ENCODE measurements around the gene SLC12A5.
A peak's percentile ranks its signal among the peaks of the same experiment; 100 is the strongest.

The SLC12A5 gene

GRCh38 chr20:46049815-46050214 lies 20.8 kb downstream of the SLC12A5 start:
- Histone ChIP-seq H3K27me3 (ENCODE audit: control insufficient read depth, insufficient read depth, low read length) (peaks cover 53% of the 10 kb centered on the region), H3K9me3 (replicated peaks; ENCODE audit: low read length) (no peaks in the 10 kb centered on the region), H3K4me2 (ENCODE audit: low read length) (no peak overlapping the region), H3K9ac (ENCODE audit: low read depth, low read length) (no peak overlapping the region), H3K4me3 (ENCODE audit: low read length) (no peak overlapping the region), H3K4me1 (ENCODE audit: control insufficient read depth, insufficient read depth, low read length) (no peaks in the 10 kb centered on the region), H3K36me3 (ENCODE audit: insufficient read depth, low read length) (no peaks in the 10 kb centered on the region)

- H3K27me3 ChIP-seq (ENCODE audit: control insufficient read depth, insufficient read depth, low read length): peaks cover 57% of the 10 kb centered on the region
Measured at GRCh38 chr20:46050444-46050843, 21.4 kb downstream of the SLC12A5 start.

GRCh38 chr20:46050885-46051284 lies 21.9 kb downstream of the SLC12A5 start:
- H3K9ac ChIP-seq (ENCODE audit: low read depth, low read length): no peak overlapping the region
- H3K4me1 ChIP-seq (ENCODE audit: control insufficient read depth, insufficient read depth, low read length): no peaks in the 10 kb centered on the region
- no peak overlapping the region for H3K4me3 ChIP-seq (ENCODE audit: low read length)
- H3K27me3 ChIP-seq (ENCODE audit: control insufficient read depth, insufficient read depth, low read length): peaks cover 54% of the 10 kb centered on the region
- H3K4me2 ChIP-seq (ENCODE audit: low read length): no peak overlapping the region
- H3K36me3 ChIP-seq (ENCODE audit: insufficient read depth, low read length): no peaks in the 10 kb centered on the region
- no peaks in the 10 kb centered on the region for H3K9me3 ChIP-seq (replicated peaks; ENCODE audit: low read length)

More at GRCh38 chr20:46050444-46050843, 21.4 kb downstream of the SLC12A5 start:
- H3K9me3 ChIP-seq (replicated peaks; ENCODE audit: low read length): no peaks in the 10 kb centered on the region
- no peak overlapping the region for H3K4me2 ChIP-seq (ENCODE audit: low read length)
- H3K9ac ChIP-seq (ENCODE audit: low read depth, low read length): no peak overlapping the region
- no peak overlapping the region for H3K4me3 ChIP-seq (ENCODE audit: low read length)
- H3K4me1 ChIP-seq (ENCODE audit: control insufficient read depth, insufficient read depth, low read length): no peaks in the 10 kb centered on the region
- no peaks in the 10 kb centered on the region for H3K36me3 ChIP-seq (ENCODE audit: insufficient read depth, low read length)

- H3K4me1 ChIP-seq (ENCODE audit: control insufficient read depth, insufficient read depth, low read length): no peaks in the 10 kb centered on the region
- no peak overlapping the region for H3K9ac ChIP-seq (ENCODE audit: low read depth, low read length)
- no peaks in the 10 kb centered on the region for H3K9me3 ChIP-seq (replicated peaks; ENCODE audit: low read length)
- no peak overlapping the region for H3K4me3 ChIP-seq (ENCODE audit: low read length)
- peaks cover 54% of the 10 kb centered on the region for H3K27me3 ChIP-seq (ENCODE audit: control insufficient read depth, insufficient read depth, low read length)
- no peak overlapping the region for H3K4me2 ChIP-seq (ENCODE audit: low read length)
- H3K36me3 ChIP-seq (ENCODE audit: insufficient read depth, low read length): no peaks in the 10 kb centered on the region
Measured at GRCh38 chr20:46051556-46052308, 22.7 kb downstream of the SLC12A5 start.

- Histone ChIP-seq H3K9ac (ENCODE audit: low read depth, low read length) (no peak overlapping the region), H3K9me3 (replicated peaks; ENCODE audit: low read length) (no peaks in the 10 kb centered on the region), H3K36me3 (ENCODE audit: insufficient read depth, low read length) (no peaks in the 10 kb centered on the region), H3K4me2 (ENCODE audit: low read length) (no peak overlapping the region), H3K4me3 (ENCODE audit: low read length) (no peak overlapping the region), H3K4me1 (ENCODE audit: control insufficient read depth, insufficient read depth, low read length) (peaks cover 5% of the 10 kb centered on the region), H3K27me3 (ENCODE audit: control insufficient read depth, insufficient read depth, low read length) (peaks cover 62% of the 10 kb centered on the region)
Measured at GRCh38 chr20:46053416-46053815, 24.4 kb downstream of the SLC12A5 start.

GRCh38 chr20:46054606-46055005 lies 25.6 kb downstream of the SLC12A5 start:
- Histone ChIP-seq H3K36me3 (ENCODE audit: insufficient read depth, low read length) (no peaks in the 10 kb centered on the region), H3K9ac (ENCODE audit: low read depth, low read length) (no peak overlapping the region), H3K27me3 (ENCODE audit: control insufficient read depth, insufficient read depth, low read length) (peaks cover 59% of the 10 kb centered on the region), H3K4me2 (ENCODE audit: low read length) (no peak overlapping the region), H3K4me1 (ENCODE audit: control insufficient read depth, insufficient read depth, low read length) (peaks cover 8% of the 10 kb centered on the region), H3K9me3 (replicated peaks; ENCODE audit: low read length) (no peaks in the 10 kb centered on the region), H3K4me3 (ENCODE audit: low read length) (no peak overlapping the region)

GRCh38 chr20:46055269-46055668 lies 26.3 kb downstream of the SLC12A5 start:
- H3K4me3 ChIP-seq (ENCODE audit: low read length): no peak overlapping the region
- no peaks in the 10 kb centered on the region for H3K9me3 ChIP-seq (replicated peaks; ENCODE audit: low read length)
- H3K4me2 ChIP-seq (ENCODE audit: low read length): no peak overlapping the region
- H3K4me1 ChIP-seq (ENCODE audit: control insufficient read depth, insufficient read depth, low read length): peaks cover 8% of the 10 kb centered on the region
- no peak overlapping the region for H3K9ac ChIP-seq (ENCODE audit: low read depth, low read length)
- no peaks in the 10 kb centered on the region for H3K36me3 ChIP-seq (ENCODE audit: insufficient read depth, low read length)
- peaks cover 52% of the 10 kb centered on the region for H3K27me3 ChIP-seq (ENCODE audit: control insufficient read depth, insufficient read depth, low read length)

- no peak overlapping the region for H3K4me3 ChIP-seq (ENCODE audit: low read length)
- H3K4me1 ChIP-seq (ENCODE audit: control insufficient read depth, insufficient read depth, low read length): peaks cover 17% of the 10 kb centered on the region
- peaks cover 5% of the 10 kb centered on the region for H3K36me3 ChIP-seq (ENCODE audit: insufficient read depth, low read length)
- no peak overlapping the region for H3K4me2 ChIP-seq (ENCODE audit: low read length)
- H3K27me3 ChIP-seq (ENCODE audit: control insufficient read depth, insufficient read depth, low read length): peaks cover 46% of the 10 kb centered on the region
- H3K9me3 ChIP-seq (replicated peaks; ENCODE audit: low read length): no peaks in the 10 kb centered on the region
- no peak overlapping the region for H3K9ac ChIP-seq (ENCODE audit: low read depth, low read length)
Measured at GRCh38 chr20:46056027-46056833, 27.2 kb downstream of the SLC12A5 start.

GRCh38 chr20:46056970-46057855 lies 28.2 kb downstream of the SLC12A5 start:
- H3K4me1 ChIP-seq (ENCODE audit: control insufficient read depth, insufficient read depth, low read length): peaks cover 18% of the 10 kb centered on the region
- no peak overlapping the region for H3K9ac ChIP-seq (ENCODE audit: low read depth, low read length)
- peaks cover 46% of the 10 kb centered on the region for H3K27me3 ChIP-seq (ENCODE audit: control insufficient read depth, insufficient read depth, low read length)
- H3K9me3 ChIP-seq (replicated peaks; ENCODE audit: low read length): no peaks in the 10 kb centered on the region
- peak overlapping the region; percentile 86 for H3K4me2 ChIP-seq (ENCODE audit: low read length)
- H3K4me3 ChIP-seq (ENCODE audit: low read length): no peak overlapping the region
- H3K36me3 ChIP-seq (ENCODE audit: insufficient read depth, low read length): peaks cover 14% of the 10 kb centered on the region

- no peaks in the 10 kb centered on the region for H3K9me3 ChIP-seq (replicated peaks; ENCODE audit: low read length)
- peaks cover 21% of the 10 kb centered on the region for H3K36me3 ChIP-seq (ENCODE audit: insufficient read depth, low read length)
- peak overlapping the region; percentile 56 for H3K4me3 ChIP-seq (ENCODE audit: low read length)
- no peak overlapping the region for H3K9ac ChIP-seq (ENCODE audit: low read depth, low read length)
- H3K4me2 ChIP-seq (ENCODE audit: low read length): peak overlapping the region; percentile 86
- H3K27me3 ChIP-seq (ENCODE audit: control insufficient read depth, insufficient read depth, low read length): peaks cover 46% of the 10 kb centered on the region
- H3K4me1 ChIP-seq (ENCODE audit: control insufficient read depth, insufficient read depth, low read length): peaks cover 18% of the 10 kb centered on the region
Measured at GRCh38 chr20:46057856-46058598, 29.0 kb downstream of the SLC12A5 start.
